ENCODE results near the gene KCTD14.
A peak's percentile ranks its signal among the peaks of the same experiment; 100 is the strongest.

Gene KCTD14

GRCh38 chr11:78038697-78039313 is 15.7 kb upstream of the KCTD14 start:
- no peak for TF ChIP-seq TAF1 (IDR thresholded peaks at IDR 0.05; ENCODE audit: borderline replicate concordance, insufficient read depth, low read length)
- no peak for TF ChIP-seq FOXP2 (optimal IDR thresholded peaks at IDR 0.05; ENCODE audit: borderline replicate concordance, extremely low read depth, extremely low read length, insufficient read depth)
- TF ChIP-seq POLR2AphosphoS5 (IDR thresholded peaks at IDR 0.05; ENCODE audit: low read depth, low read length) = no peak
- TF ChIP-seq SIN3A (IDR thresholded peaks at IDR 0.05; ENCODE audit: borderline replicate concordance, insufficient read depth, low read length) = no peak

GRCh38 chr11:78037825-78038620 is 14.9 kb upstream of the KCTD14 start:
- TF ChIP-seq FOXP2 (optimal IDR thresholded peaks at IDR 0.05; ENCODE audit: borderline replicate concordance, extremely low read depth, extremely low read length, insufficient read depth) (no peak), REST (IDR thresholded peaks at IDR 0.05; ENCODE audit: insufficient read depth in 1 of 2, low read depth in 2 of 2, low read length in 2 of 2) (0 out of 4 replicates have a peak, but pooled peaks of 1 of the 2 experiments have one; percentile 39), TAF1 (IDR thresholded peaks at IDR 0.05; ENCODE audit: borderline replicate concordance, insufficient read depth, low read length) (no peak)

GRCh38 chr11:78037056-78037455 is 14.0 kb upstream of the KCTD14 start:
- TF ChIP-seq FOXP2 (optimal IDR thresholded peaks at IDR 0.05; ENCODE audit: borderline replicate concordance, extremely low read depth, extremely low read length, insufficient read depth) (no peak), POLR2AphosphoS5 (IDR thresholded peaks at IDR 0.05; ENCODE audit: low read depth, low read length) (no peak), TAF1 (IDR thresholded peaks at IDR 0.05; ENCODE audit: borderline replicate concordance, insufficient read depth, low read length) (no peak), REST (IDR thresholded peaks at IDR 0.05; ENCODE audit: insufficient read depth in 1 of 2, low read depth in 2 of 2, low read length in 2 of 2) (no peak), SIN3A (IDR thresholded peaks at IDR 0.05; ENCODE audit: borderline replicate concordance, insufficient read depth, low read length) (no peak)

GRCh38 chr11:78036313-78036712 is 13.2 kb upstream of the KCTD14 start:
- TF ChIP-seq SIN3A (IDR thresholded peaks at IDR 0.05; ENCODE audit: borderline replicate concordance, insufficient read depth, low read length) (no peak), TAF1 (IDR thresholded peaks at IDR 0.05; ENCODE audit: borderline replicate concordance, insufficient read depth, low read length) (no peak), POLR2AphosphoS5 (IDR thresholded peaks at IDR 0.05; ENCODE audit: low read depth, low read length) (no peak), REST (IDR thresholded peaks at IDR 0.05; ENCODE audit: insufficient read depth in 1 of 2, low read depth in 2 of 2, low read length in 2 of 2) (no peak), FOXP2 (optimal IDR thresholded peaks at IDR 0.05; ENCODE audit: borderline replicate concordance, extremely low read depth, extremely low read length, insufficient read depth) (no peak)

- no peak for TF ChIP-seq FOXP2 (optimal IDR thresholded peaks at IDR 0.05; ENCODE audit: borderline replicate concordance, extremely low read depth, extremely low read length, insufficient read depth)
- TF ChIP-seq POLR2AphosphoS5 (IDR thresholded peaks at IDR 0.05; ENCODE audit: low read depth, low read length) = no peak
- TF ChIP-seq SIN3A (IDR thresholded peaks at IDR 0.05; ENCODE audit: borderline replicate concordance, insufficient read depth, low read length) = no peak
- no peak for TF ChIP-seq REST (IDR thresholded peaks at IDR 0.05; ENCODE audit: insufficient read depth in 1 of 2, low read depth in 2 of 2, low read length in 2 of 2)
These were observed 11.5 kb upstream of the KCTD14 start for GRCh38 chr11:78034623-78035022.
